PC-3 (cell line): ENCODE measurements around the gene MGST1. TPM values are rescaled to one million over a fixed set of nuclear protein-coding genes. Genes with fewer than 3 reads are reported as not detected.

Experiments
- ATAC-seq: fragments of 200-7000 bp; cut with Tn5 transposase; 2 replicates; pipeline ENCODE4 v1.9.1; 2020; ENCODE audit warnings: mild to moderate bottlenecking, moderate library complexity
- BruUV-seq: library from RNA; stranded (reverse); fragments of 400-500 nt; replicated peaks from 2 replicates; lab custom pipeline; 2021; lab: Mats Ljungman, UMichigan
- CTCF ChIA-PET: fragments of 300-600 bp; sonication (Branson Sonifier 250); formaldehyde crosslinking; loops from one replicate; lab custom pipeline; 2022; ENCODE audit warnings: antibody characterized with exemption; lab: Charles Lee
- POLR2A ChIA-PET: fragments of 300-600 bp; sonication (Branson Sonifier 250); formaldehyde crosslinking; loops from one replicate; lab custom pipeline; 2022; ENCODE audit warnings: antibody characterized with exemption; ENCODE audit not compliant: unreplicated experiment; lab: Charles Lee
- DNase-seq: peaks from one replicate; pipeline ENCODE4 v3.0.0-alpha.2; 2015
- H2AFZ ChIP-seq: fragments of 300-600 bp; sonication (generic); 2 replicates; pipeline ENCODE4 v1.6.0; 2016; ENCODE audit warnings: antibody characterized with exemption, low read length
- H3F3A ChIP-seq: fragments of 300-600 bp; sonication (generic); one replicate; pipeline ENCODE4 v1.6.0; 2017; ENCODE audit warnings: antibody characterized with exemption, low read length, control low read depth, mild to moderate bottlenecking; ENCODE audit not compliant: unreplicated experiment
- H3K27ac ChIP-seq: fragments of 300-600 bp; sonication (generic); 2 replicates; pipeline ENCODE4 v1.5.1; 2016; ENCODE audit warnings: mild to moderate bottlenecking, low read length
- H3K27me3 ChIP-seq: fragments of 300-600 bp; sonication (generic); 2 replicates; pipeline ENCODE4 v1.6.1; 2016; ENCODE audit warnings: low read length, mixed read lengths
- H3K36me3 ChIP-seq: fragments of 300-600 bp; sonication (generic); 2 replicates; pipeline ENCODE4 v1.6.1; 2016; ENCODE audit warnings: low read depth, mixed run types, low read length, mixed read lengths
- H3K4me1 ChIP-seq: fragments of 300-600 bp; sonication (generic); 2 replicates; pipeline ENCODE4 v1.5.1; 2016; ENCODE audit warnings: low read length; ENCODE audit not compliant: insufficient read depth
- H3K4me2 ChIP-seq: fragments of 300-600 bp; sonication (generic); 2 replicates; pipeline ENCODE4 v1.6.0; 2016; ENCODE audit warnings: low read length
- H3K4me3 ChIP-seq: fragments of 300-600 bp; sonication (generic); 2 replicates; pipeline ENCODE4 v1.5.1; 2016; ENCODE audit warnings: mild to moderate bottlenecking, low read length, mixed read lengths
- H3K79me2 ChIP-seq: fragments of 300-600 bp; sonication (generic); 2 replicates; pipeline ENCODE4 v1.6.1; 2017; ENCODE audit warnings: low read length, mixed read lengths
- H3K9ac ChIP-seq: fragments of 300-600 bp; sonication (generic); 2 replicates; pipeline ENCODE4 v1.6.0; 2016; ENCODE audit warnings: mild to moderate bottlenecking, low read length
- H3K9me2 ChIP-seq: fragments of 300-600 bp; sonication (generic); replicated peaks from 2 replicates; pipeline ENCODE4 v1.6.1; 2016; ENCODE audit warnings: mixed run types, low read length, mixed read lengths
- H3K9me3 ChIP-seq: fragments of 300-600 bp; sonication (generic); 2 replicates; pipeline ENCODE4 v1.6.1; 2016; ENCODE audit warnings: low read length, mixed read lengths
- H4K20me1 ChIP-seq: fragments of 300-600 bp; sonication (generic); 2 replicates; pipeline ENCODE4 v1.6.1; 2016; ENCODE audit warnings: low read length, mixed read lengths
- EZH2 ChIP-seq: fragments of 300-600 bp; sonication (generic); IDR thresholded peaks from one replicate; pipeline ENCODE4 v1.6.1; 2017; ENCODE audit warnings: antibody characterized with exemption, mild to moderate bottlenecking, low read length; ENCODE audit not compliant: unreplicated experiment
- EZH2phosphoT487 ChIP-seq: fragments of 300-600 bp; sonication (generic); IDR thresholded peaks from 2 replicates; pipeline ENCODE4 v1.6.1; 2018; ENCODE audit warnings: mild to moderate bottlenecking, antibody characterized with exemption, low read length, borderline replicate concordance
- intact Hi-C: fragments of 100-400 bp; cut with micrococcal nuclease; formaldehyde crosslinking; loops from 2 replicates; pipeline ENCODE4 v1.9.0; 2023
- total RNA-seq: library from RNA; depleted of rRNA; stranded (reverse); fragments of >200 nt; gene quantifications from 2 replicates; pipeline ENCODE4 v1.2.3, GENCODE V29; 2014
- TF ChIP-seq, protein P1 (sequence below): fragments of 300-600 bp; sonication (generic); conservative IDR thresholded peaks from 2 replicates; pipeline ENCODE4 v1.5.1; 2017; ENCODE audit warnings: antibody characterized with exemption, low read depth, mild to moderate bottlenecking, low read length

The MGST1 gene
- total RNA-seq, 1 experiment from 2014 or later = 105 TPM

DNA sequence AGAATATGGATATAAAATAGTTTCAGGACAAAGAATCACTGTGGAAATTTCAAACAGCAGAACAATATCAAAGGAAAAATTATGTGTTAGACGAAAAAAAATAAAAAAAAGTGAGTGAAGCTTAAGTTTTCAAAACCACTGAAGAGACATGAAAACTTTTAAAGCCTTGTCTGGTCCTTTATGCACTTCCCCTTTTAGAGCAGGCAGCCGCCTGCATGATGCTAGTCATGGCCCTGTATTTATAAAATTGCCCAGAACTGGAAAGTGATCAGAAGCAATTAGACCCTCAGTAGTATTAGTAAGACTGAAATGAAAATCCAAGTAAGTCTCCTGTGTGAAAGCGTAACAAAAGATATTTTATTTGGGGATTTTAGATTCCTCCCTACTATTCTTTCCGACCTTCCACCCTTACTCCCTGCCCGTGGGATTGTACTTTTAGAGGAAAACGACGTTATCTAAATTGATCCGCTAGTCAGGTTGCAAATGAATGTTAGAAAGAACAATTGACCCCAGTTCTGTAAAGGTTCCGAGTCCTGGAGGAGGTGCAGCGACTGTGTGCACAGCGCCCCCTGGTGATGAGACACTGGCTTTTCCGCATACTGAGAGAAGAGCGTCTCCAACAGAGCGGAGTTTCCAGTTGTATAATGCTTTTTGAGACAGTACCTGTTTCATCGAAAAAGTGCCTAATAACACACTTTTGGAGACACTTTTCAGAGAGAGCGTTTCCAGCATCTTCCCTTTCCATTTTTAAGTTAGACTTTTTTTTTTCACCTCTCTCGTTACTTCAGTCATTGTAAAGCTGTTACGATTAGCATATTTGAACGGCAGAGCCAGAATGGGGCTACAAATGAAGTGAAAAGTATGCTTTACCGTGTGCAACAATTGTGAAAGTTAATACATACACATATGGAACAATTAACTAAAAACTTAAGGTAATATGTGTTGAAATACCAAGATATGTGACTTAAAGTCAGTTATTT is 12.4 kb downstream of the MGST1 start:
- no peak overlapping the region for H3K27ac ChIP-seq
- H4K20me1 ChIP-seq = peaks cover 28% of the 10 kb centered on the region
- no peaks in the 10 kb centered on the region for H3K4me1 ChIP-seq
- H3F3A ChIP-seq = no peaks in the 10 kb centered on the region
- peaks cover 29% of the 10 kb centered on the region for H3K79me2 ChIP-seq
- peak; percentile 73 for ATAC-seq
- no peak overlapping the region for H3K4me3 ChIP-seq
- ChIA-PET POLR2A (interaction anchor here (0.6 kb wide), 1 partner anchor 99 kb away, joined by 5 read pairs; no protein-coding TSS in a partner anchor), CTCF (no interaction called here)
- H2AFZ ChIP-seq = no peak overlapping the region
- TF ChIP-seq EZH2 (no peak), EZH2phosphoT487 (no peak)
- TF ChIP-seq, protein P1, sequence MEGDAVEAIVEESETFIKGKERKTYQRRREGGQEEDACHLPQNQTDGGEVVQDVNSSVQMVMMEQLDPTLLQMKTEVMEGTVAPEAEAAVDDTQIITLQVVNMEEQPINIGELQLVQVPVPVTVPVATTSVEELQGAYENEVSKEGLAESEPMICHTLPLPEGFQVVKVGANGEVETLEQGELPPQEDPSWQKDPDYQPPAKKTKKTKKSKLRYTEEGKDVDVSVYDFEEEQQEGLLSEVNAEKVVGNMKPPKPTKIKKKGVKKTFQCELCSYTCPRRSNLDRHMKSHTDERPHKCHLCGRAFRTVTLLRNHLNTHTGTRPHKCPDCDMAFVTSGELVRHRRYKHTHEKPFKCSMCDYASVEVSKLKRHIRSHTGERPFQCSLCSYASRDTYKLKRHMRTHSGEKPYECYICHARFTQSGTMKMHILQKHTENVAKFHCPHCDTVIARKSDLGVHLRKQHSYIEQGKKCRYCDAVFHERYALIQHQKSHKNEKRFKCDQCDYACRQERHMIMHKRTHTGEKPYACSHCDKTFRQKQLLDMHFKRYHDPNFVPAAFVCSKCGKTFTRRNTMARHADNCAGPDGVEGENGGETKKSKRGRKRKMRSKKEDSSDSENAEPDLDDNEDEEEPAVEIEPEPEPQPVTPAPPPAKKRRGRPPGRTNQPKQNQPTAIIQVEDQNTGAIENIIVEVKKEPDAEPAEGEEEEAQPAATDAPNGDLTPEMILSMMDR = peak; percentile 87
- H3K9me3 ChIP-seq = no peaks in the 10 kb centered on the region
- intact Hi-C loops = loop anchor here (1.0 kb wide), 3 partner anchors 171 to 284 kb away; no protein-coding TSS in a partner anchor
- no TSS peak for BruUV-seq
- no peaks in the 10 kb centered on the region for H3K9me2 ChIP-seq
- no peaks in the 10 kb centered on the region for H3K27me3 ChIP-seq
- peaks cover 90% of the 10 kb centered on the region for H3K36me3 ChIP-seq
- peak; percentile 62 for DNase-seq
- H3K9ac ChIP-seq = no peak overlapping the region
- H3K4me2 ChIP-seq = no peak overlapping the region

DNA sequence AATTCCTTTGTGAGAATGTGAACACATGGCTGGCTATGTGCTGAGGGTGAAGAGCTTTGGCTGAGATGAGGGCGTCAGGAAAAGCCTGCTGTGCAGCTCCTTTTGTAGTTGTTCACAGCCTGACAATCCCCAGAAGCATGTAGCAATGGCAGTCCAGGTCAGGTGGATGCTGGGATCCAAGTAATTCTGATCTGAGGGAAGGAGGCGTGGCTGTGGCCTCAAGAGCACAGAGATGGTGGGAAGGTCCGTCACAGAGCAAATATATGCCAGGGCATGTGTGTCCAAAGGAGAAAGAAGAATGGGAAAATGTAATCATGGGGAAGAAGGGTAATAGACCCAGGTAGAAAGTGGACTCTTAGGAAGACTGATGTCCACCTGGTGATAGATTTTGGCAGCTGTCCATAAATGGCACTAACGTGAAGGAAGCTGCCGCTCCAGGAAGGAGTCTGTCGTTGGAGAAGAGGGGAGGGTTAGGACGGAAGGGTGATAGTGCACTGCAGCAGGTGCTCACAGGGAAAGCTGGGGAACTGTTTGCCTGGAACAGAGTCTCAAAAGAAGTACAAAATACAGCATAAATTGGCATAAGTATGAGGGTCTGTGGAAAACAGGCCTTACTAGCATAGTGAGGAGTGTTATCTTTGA is 13.8 kb downstream of the MGST1 start:
- ChIA-PET POLR2A (no interaction called here), CTCF (no interaction called here)
- peaks cover 14% of the 10 kb centered on the region; the same call in 1 of the 2 replicates for H3K79me2 ChIP-seq
- DNase-seq (no peak), ATAC-seq (no peak)
- no peak overlapping the region for H2AFZ ChIP-seq
- H3K4me3 ChIP-seq = no peak overlapping the region
- no peak overlapping the region for H3K9ac ChIP-seq
- peaks cover 19% of the 10 kb centered on the region for H4K20me1 ChIP-seq
- TF ChIP-seq EZH2 = no peak
- TF ChIP-seq, protein P1 = no peak
- TF ChIP-seq EZH2phosphoT487 = no peak
- H3K4me1 ChIP-seq = no peaks in the 10 kb centered on the region
- peaks cover 83% of the 10 kb centered on the region for H3K36me3 ChIP-seq
- H3K4me2 ChIP-seq = no peak overlapping the region
- intact Hi-C loops = no loop called here
- no TSS peak for BruUV-seq
- H3K9me3 ChIP-seq = no peaks in the 10 kb centered on the region
- no peak overlapping the region for H3K27ac ChIP-seq
- no peaks in the 10 kb centered on the region for H3K27me3 ChIP-seq
- no peaks in the 10 kb centered on the region for H3F3A ChIP-seq
- H3K9me2 ChIP-seq = no peaks in the 10 kb centered on the region
